ENCODE data around the gene SNCB. TPM values are rescaled to one million over a fixed set of nuclear protein-coding genes. Genes with fewer than 3 reads are reported as not detected.

The SNCB gene
- total RNA-seq, 1 donor from 2014 or later: 0.24 TPM

DNA sequence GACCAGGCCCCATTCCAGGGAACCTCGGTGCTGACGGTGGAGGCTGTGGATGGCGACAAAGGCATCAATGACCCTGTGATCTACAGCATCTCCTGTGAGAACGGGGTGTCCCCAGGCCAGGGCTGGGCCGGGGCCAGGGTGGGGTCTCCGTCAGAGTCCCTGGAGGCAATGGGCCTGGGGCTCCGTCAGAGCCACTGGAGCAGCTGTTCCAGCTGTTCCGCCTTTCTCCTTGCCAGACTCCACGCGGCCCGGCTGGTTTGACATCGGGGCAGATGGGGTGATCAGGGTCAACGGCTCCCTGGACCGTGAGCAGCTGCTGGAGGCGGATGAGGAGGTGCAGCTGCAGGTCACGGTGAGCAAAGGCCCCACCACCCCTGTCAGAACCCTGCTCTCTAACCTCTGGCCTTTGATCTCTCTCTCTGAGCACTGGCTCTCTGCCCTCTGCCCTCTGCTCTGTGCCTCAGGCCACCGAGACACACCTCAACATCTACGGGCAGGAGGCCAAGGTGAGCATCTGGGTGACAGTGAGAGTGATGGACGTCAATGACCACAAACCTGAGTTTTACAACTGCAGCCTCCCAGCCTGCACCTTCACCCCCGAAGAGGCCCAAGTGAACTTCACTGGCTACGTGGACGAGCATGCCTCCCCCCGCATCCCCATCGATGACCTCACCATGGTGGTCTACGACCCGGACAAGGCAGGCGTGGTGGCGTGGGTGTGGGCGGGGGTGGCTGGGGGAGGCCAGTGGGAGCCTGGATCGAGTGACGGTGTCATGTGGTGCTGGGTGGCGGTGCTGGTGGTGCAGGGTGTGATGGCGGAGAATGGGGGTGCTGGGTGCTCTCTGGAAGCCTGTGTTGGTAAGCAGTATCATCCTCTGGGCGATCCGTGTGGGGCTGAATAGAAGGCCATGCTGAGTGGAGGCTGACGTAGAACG is 54.6 kb downstream of the SNCB start:
- Mint-ChIP-seq H3K27ac (peak overlapping the region; percentile 74), H3K4me3 (ENCODE audit: low read depth) (no peak overlapping the region), H3K4me1 (ENCODE audit: low read depth) (peaks cover 1% of the 10 kb centered on the region), H3K27me3 (peaks cover 17% of the 10 kb centered on the region), H3K9me3 (ENCODE audit: low read depth) (no peaks in the 10 kb centered on the region), H3K36me3 (ENCODE audit: insufficient read depth) (no peaks in the 10 kb centered on the region)
- no peak for DNase-seq (ENCODE audit: low spot score, unreplicated experiment)
- TF ChIP-seq, protein P1, sequence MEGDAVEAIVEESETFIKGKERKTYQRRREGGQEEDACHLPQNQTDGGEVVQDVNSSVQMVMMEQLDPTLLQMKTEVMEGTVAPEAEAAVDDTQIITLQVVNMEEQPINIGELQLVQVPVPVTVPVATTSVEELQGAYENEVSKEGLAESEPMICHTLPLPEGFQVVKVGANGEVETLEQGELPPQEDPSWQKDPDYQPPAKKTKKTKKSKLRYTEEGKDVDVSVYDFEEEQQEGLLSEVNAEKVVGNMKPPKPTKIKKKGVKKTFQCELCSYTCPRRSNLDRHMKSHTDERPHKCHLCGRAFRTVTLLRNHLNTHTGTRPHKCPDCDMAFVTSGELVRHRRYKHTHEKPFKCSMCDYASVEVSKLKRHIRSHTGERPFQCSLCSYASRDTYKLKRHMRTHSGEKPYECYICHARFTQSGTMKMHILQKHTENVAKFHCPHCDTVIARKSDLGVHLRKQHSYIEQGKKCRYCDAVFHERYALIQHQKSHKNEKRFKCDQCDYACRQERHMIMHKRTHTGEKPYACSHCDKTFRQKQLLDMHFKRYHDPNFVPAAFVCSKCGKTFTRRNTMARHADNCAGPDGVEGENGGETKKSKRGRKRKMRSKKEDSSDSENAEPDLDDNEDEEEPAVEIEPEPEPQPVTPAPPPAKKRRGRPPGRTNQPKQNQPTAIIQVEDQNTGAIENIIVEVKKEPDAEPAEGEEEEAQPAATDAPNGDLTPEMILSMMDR (IDR thresholded peaks at IDR 0.05; ENCODE audit: unreplicated experiment): no peak

DNA sequence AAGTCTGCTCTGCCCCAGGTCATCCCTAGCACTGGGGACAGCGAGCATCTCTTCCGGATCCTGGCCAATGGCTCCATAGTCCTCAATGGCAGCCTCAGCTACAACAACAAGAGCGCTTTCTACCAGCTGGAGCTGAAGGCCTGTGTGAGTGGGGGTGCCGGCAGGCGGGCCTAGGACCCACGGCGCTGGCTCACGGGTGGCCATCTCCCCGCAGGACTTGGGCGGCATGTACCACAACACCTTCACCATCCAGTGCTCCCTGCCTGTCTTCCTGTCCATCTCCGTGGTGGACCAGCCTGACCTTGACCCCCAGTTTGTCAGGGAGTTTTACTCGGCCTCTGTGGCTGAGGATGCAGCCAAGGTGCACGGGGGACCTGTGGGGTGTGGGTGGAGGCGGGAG is 55.3 kb downstream of the SNCB start:
- no peak overlapping the region for H3K4me3 Mint-ChIP-seq (ENCODE audit: low read depth)
- peaks cover 17% of the 10 kb centered on the region for H3K27me3 Mint-ChIP-seq
- no peaks in the 10 kb centered on the region for H3K9me3 Mint-ChIP-seq (ENCODE audit: low read depth)
- TF ChIP-seq, protein P1 (IDR thresholded peaks at IDR 0.05; ENCODE audit: unreplicated experiment): no peak
- no peak overlapping the region for H3K27ac Mint-ChIP-seq
- H3K36me3 Mint-ChIP-seq (ENCODE audit: insufficient read depth): no peaks in the 10 kb centered on the region
- no peak for DNase-seq (ENCODE audit: low spot score, unreplicated experiment)
- peaks cover 1% of the 10 kb centered on the region for H3K4me1 Mint-ChIP-seq (ENCODE audit: low read depth)

DNA sequence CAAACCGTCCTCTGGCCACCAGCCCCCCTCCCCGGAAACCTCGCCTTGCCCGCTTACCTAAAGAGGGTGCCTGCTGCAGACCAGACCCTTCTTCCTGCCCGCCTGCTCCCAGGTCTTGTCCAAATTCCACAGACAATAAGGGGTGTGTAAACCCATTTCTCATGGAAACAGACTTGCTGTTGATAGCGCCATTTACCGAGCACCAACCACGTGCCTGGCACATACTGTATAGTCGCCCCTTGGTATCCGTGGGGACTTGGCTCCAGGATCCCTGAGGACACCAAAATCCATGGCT is 56.1 kb downstream of the SNCB start:
- Mint-ChIP-seq H3K4me3 (ENCODE audit: low read depth) (no peak overlapping the region), H3K4me1 (ENCODE audit: low read depth) (peaks cover 1% of the 10 kb centered on the region), H3K27me3 (peaks cover 13% of the 10 kb centered on the region), H3K9me3 (ENCODE audit: low read depth) (no peaks in the 10 kb centered on the region), H3K27ac (no peak overlapping the region), H3K36me3 (ENCODE audit: insufficient read depth) (no peaks in the 10 kb centered on the region)
- TF ChIP-seq, protein P1 (IDR thresholded peaks at IDR 0.05; ENCODE audit: unreplicated experiment): no peak
- no peak for DNase-seq (ENCODE audit: low spot score, unreplicated experiment)

DNA sequence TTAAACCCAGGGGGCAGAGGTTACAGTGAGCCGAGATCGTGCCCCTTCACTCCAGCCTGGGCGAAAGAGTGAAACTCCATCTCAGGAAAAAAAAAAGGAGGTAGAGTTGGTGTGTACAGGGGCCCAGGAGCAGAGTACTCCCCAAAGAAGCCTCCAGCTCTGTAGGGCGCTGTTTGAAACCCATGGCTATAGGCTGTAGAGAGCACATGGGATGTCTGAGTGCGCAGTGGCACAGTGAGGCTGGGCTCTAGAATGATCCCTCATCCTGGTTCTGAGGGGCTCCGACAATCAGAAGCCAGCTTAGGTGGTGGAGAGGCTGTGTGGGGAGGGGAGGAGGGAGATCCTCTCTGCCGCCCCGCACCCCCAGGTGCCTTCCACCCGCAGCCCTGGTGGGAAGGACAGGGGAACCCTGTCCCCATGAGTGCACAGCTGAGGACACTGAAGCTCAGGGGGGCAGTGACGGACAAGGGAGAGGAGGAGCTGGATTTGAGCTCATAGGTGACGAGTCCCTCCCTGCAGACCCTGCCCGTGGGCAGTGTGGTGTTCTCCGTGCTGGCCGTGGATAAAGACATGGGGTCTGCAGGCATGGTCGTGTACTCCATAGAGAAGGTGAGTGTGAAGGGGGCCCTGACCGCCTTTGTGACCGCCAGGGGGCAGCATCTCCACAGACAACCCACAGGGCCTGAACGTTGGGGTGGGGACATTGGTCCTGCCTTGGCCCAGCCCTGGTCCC is 56.6 kb downstream of the SNCB start:
- TF ChIP-seq, protein P1 (IDR thresholded peaks at IDR 0.05; ENCODE audit: unreplicated experiment): peak; percentile 75
- no peak overlapping the region for H3K4me3 Mint-ChIP-seq (ENCODE audit: low read depth)
- H3K27me3 Mint-ChIP-seq: peaks cover 13% of the 10 kb centered on the region
- peaks cover 1% of the 10 kb centered on the region for H3K4me1 Mint-ChIP-seq (ENCODE audit: low read depth)
- peak; percentile 64 for DNase-seq (ENCODE audit: low spot score, unreplicated experiment)
- H3K36me3 Mint-ChIP-seq (ENCODE audit: insufficient read depth): no peaks in the 10 kb centered on the region
- no peak overlapping the region for H3K27ac Mint-ChIP-seq
- no peaks in the 10 kb centered on the region for H3K9me3 Mint-ChIP-seq (ENCODE audit: low read depth)

Small RNA genes lying within 50 kb of the gene (microRNA-seq; reads per million reads assigned to microRNA genes)
- not detected for gene MIR4281 (ENCODE audit: borderline number of aligned reads, unreplicated experiment)

Other genes starting within 250 kb of the SNCB start
- 21.9 and 26.4 TPM in 2 replicates for gene NOP16, start 241.9 kb downstream of the SNCB start, total RNA-seq
- 88.0 and 96.8 TPM in 2 replicates for gene HIGD2A, start 241.8 kb downstream of the SNCB start, total RNA-seq
- gene CLTB, start 214.0 kb downstream of the SNCB start, total RNA-seq: 27.9 and 29.1 TPM in 2 replicates
- gene FAF2, start 182.1 kb downstream of the SNCB start, total RNA-seq: 53.6 and 54.6 TPM in 2 replicates
- gene RNF44, start 93.1 kb downstream of the SNCB start, total RNA-seq: 153 and 156 TPM in 2 replicates
- gene CDHR2, start 81.2 kb downstream of the SNCB start, total RNA-seq: 1.5 and 1.6 TPM in 2 replicates
- 5.9 TPM in 2 replicates for gene GPRIN1, start 20.4 kb downstream of the SNCB start, total RNA-seq
- not detected in 2 replicates for gene EIF4E1B, start 141 bp upstream of the SNCB start, total RNA-seq
- 37.3 and 37.5 TPM in 2 replicates for gene TSPAN17, start 16.9 kb upstream of the SNCB start, total RNA-seq
- 2.8 and 2.9 TPM in 2 replicates for gene UNC5A, start 180.0 kb upstream of the SNCB start, total RNA-seq

Data from progenitor cell of endocrine pancreas (in vitro differentiated cells).